ENCODE results near the gene PLEKHG7.

The PLEKHG7 gene

GRCh38 chr12:92756898-92757596, 54.3 kb downstream of the PLEKHG7 start:
- TF ChIP-seq CTCF (IDR thresholded peaks at IDR 0.05; ENCODE audit: extremely low read depth, insufficient read depth, missing control alignments) = no peak
- no peak for DNase-seq (ENCODE audit: low spot score)
- in situ Hi-C loops (cut with MboI; ENCODE audit: low pct_unique_long_range_greater_than_20kb, low sequenced_read_pairs, unreplicated experiment) = no loop called here

- DNase-seq (ENCODE audit: low spot score) = no peak
- no peak for TF ChIP-seq CTCF (IDR thresholded peaks at IDR 0.05; ENCODE audit: extremely low read depth, insufficient read depth, missing control alignments)
- in situ Hi-C loops (cut with MboI; ENCODE audit: low pct_unique_long_range_greater_than_20kb, low sequenced_read_pairs, unreplicated experiment) = no loop called here
These were observed 54.9 kb downstream of the PLEKHG7 start for GRCh38 chr12:92757597-92758121.

DNA sequence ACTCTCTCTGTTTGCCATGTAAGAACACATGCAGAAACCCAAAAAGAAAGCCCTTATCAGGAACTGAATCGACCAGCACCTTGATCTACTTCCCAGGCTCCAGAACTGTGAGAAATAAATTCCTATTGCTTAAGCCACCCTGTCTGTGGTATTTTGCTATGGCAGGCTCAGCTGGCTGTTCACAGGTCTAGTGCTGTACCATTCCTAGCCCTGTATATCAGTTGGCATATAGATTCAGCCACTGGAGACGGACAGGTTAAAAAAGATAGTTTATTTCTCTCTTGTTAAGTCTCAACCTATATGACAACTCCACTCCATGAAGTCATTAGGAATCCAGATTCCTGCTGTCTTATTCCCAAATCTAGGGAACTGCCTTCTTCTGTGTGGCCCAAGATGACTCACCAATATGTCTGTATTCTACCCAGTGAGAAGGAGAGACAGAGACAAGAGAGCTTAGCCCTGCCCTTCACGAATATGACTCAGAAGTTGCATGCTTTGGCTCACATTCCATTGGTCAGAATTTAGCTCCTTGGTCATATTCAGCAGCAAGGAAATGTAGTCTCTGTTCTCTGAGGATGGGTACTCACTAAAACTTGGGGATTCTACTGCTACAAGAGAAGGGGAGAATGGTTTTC, 57.0 kb downstream of the PLEKHG7 start:
- TF ChIP-seq CTCF (IDR thresholded peaks at IDR 0.05; ENCODE audit: extremely low read depth, insufficient read depth, missing control alignments) = no peak
- in situ Hi-C loops (cut with MboI; ENCODE audit: low pct_unique_long_range_greater_than_20kb, low sequenced_read_pairs, unreplicated experiment) = no loop called here
- no peak for DNase-seq (ENCODE audit: low spot score)

DNA sequence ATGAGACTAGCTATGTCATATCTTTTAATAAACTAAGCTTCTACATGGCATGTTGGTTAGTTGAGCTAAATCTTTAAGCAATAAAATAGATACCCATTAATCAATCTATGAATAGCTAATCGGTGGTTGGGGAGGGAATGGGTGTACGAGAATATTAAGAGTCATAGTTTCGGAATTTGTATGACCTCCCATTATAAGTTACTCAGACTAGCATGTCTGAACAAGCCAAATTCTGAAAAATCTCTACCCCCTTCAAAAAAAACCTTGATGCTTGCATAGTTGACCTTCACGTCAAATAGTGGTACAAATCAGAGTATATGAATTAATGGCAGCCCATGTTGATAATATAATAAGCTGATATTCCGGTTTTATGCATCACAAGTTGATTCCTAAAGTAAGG, 60.0 kb downstream of the PLEKHG7 start:
- no peak for DNase-seq (ENCODE audit: low spot score)
- in situ Hi-C loops (cut with MboI; ENCODE audit: low pct_unique_long_range_greater_than_20kb, low sequenced_read_pairs, unreplicated experiment) = no loop called here

GRCh38 chr12:92764831-92765230, 62.0 kb downstream of the PLEKHG7 start:
- no peak for DNase-seq (ENCODE audit: low spot score)
- no peak for TF ChIP-seq CTCF (IDR thresholded peaks at IDR 0.05; ENCODE audit: extremely low read depth, insufficient read depth, missing control alignments)
- in situ Hi-C loops (cut with MboI; ENCODE audit: low pct_unique_long_range_greater_than_20kb, low sequenced_read_pairs, unreplicated experiment) = no loop called here

More for the DNA sequence above, 60.0 kb downstream of the PLEKHG7 start:
- no peak for TF ChIP-seq CTCF (IDR thresholded peaks at IDR 0.05; ENCODE audit: extremely low read depth, insufficient read depth, missing control alignments)

- no peak for DNase-seq (ENCODE audit: low spot score)
- no peak for TF ChIP-seq CTCF (IDR thresholded peaks at IDR 0.05; ENCODE audit: extremely low read depth, insufficient read depth, missing control alignments)
- in situ Hi-C loops (cut with MboI; ENCODE audit: low pct_unique_long_range_greater_than_20kb, low sequenced_read_pairs, unreplicated experiment) = no loop called here
These were observed 63.1 kb downstream of the PLEKHG7 start for GRCh38 chr12:92765871-92766270.

Measured in GM13977 (cell line).